HG03460 (cell line): ENCODE measurements around the gene CDK14.

Experiments
- ATAC-seq: cut with Tn5 transposase; IDR thresholded peaks from one replicate; pipeline ENCODE4 v1.9.1; 2021; ENCODE audit not compliant: unreplicated experiment

Gene CDK14

DNA sequence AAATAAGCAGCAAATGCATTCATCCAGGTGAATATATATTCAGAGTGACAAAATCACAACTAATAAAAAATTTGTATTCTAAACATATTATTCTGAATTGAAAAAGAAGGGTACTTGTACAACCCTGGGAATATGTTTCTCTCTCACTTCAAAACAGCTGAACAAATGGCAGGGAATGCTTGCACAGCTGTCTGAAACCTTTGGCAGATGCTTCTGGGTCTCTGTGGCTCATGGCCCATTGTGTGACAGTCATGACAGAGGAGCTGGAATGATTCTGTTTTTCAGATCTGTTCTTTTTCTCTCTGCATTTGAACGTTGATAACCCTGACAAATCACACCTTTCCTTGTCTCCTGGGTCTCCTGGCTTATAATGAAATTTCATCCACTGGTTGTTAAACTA is 392.4 kb downstream of the CDK14 start:
- no peak for ATAC-seq

DNA sequence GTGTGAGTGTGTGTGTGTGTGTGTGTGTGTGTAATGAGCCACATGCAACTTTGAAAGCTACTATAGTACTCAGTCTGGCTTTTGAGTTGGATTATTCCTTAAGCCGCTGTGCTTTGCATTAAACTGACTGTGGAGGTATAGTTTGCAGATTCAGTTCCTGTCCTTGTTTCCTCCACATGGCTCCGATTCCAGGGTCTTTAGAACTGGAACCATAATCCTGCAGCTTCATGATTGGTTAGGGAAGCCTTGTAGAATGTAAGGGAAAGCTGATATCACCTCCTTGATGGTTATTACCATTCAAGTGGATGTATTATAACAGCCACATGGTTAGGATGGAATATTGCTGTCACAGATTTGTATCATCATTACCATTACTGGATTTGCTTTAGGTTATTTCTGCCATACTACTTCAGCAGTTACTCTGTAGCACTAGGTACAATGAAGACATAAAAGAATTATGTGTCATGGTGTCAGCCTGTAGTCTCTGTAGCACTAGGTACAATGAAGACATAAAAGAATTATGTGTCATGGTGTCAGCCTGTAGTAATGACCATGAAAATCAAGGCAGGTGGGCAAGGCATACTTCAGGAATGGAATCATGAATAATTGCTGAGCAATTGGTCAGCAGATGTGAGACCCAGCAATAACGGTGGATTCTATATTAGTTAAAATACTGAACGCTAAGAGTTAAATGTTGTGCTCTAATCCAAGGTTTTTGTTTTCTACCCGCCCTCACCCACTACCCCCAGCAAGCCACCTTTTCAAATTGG is 393.1 kb downstream of the CDK14 start:
- ATAC-seq: no peak

DNA sequence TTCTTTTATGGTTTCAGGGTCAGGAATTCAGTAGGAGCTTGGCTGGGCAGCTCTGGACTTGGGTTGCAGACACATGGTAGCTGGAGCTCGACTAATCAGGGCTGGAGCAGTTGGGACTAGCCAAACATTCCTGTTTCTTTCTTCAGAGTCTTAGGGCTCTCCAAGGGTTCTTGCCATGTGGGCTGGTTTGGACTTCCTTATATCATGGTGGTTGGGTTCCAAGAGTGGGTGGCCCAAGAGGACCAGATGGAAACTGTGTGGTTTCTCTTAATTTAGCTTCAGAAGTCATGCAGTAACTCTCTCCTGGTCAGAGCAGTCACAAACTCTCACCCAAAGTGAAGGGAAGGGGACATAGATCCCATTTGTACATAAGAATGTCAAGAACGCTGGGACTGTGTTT is 398.0 kb downstream of the CDK14 start:
- ATAC-seq: no peak

DNA sequence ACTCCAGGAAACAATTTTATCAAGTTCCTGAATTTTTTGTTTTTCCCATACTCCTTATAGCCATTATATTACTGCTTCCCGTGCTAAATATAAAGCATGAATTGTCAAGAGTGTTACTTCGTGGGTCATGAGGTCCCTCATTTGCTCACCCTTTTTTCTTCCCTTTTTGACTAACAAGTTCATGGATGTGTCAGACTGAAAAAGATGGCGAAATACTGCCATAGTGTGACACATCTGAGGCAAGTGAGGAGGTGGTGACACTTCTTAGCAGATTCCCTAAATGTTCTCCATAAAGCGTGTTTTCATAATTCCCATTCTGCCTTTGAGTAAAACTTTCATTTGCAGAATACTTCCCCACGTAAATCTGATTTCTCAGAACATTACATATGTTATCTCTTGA is 398.5 kb downstream of the CDK14 start:
- ATAC-seq: no peak

DNA sequence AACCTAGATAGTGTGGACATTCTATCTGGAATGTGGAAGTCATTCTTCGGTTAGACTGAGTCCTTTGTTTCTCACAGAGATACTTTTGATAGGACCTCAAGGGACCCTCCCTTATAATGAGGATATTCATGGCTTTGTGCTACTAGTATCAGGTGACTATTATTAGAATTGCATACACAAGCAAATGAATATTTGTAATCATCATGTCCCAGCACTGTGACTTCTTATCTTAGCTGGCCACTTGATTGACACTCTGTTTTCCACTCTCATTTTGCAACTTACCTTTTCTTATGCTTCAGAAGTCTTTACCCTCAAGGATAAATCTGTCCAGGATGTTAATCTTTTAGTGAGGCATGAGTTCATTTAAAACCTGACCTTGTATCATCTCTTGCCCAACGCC is 399.9 kb downstream of the CDK14 start:
- no peak for ATAC-seq

DNA sequence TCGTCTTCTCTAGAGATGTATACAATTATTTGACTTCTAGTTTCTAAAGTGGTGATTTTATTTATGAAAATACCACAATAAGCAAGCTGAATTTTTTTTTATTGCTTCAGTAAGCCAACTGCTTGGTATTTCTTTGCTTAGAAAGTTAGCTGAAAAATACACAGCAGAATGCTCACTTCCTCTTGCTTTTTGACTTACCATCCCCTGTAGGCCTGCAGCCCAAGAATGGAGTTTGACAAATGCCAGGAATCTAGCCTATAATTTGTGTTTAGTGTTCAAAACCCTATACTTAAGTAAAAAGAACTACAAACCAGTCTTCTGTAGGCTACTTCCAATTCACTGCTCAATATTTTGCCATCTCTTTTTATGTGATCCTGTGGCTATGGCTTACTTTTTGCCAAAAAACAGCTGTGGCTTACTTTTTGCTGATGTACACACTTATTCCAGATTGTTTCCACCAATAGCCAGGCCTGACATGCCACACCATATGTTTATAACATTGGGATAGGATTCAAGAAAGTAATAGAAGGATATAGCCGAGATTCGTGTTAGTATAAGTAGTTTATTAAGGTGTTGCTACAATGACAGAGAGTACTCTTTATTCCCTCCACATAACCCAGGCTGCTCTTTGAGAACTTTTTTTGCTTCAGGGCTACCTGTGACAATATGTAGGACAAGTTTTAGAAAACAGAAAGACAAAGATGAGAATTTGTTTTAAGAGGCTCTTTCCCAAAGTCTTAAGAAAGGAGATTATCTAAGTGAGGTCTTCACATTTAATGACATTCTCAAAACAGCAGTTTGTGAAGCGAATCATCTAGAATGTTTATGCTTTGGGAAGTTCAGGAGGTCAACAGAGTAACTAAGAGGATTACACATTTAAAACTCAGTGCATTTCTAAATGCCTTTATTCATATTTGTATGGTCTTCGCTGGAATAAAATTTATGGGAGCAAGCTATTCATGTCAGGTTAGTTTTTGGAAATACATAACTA is 404.2 kb downstream of the CDK14 start:
- no peak for ATAC-seq

DNA sequence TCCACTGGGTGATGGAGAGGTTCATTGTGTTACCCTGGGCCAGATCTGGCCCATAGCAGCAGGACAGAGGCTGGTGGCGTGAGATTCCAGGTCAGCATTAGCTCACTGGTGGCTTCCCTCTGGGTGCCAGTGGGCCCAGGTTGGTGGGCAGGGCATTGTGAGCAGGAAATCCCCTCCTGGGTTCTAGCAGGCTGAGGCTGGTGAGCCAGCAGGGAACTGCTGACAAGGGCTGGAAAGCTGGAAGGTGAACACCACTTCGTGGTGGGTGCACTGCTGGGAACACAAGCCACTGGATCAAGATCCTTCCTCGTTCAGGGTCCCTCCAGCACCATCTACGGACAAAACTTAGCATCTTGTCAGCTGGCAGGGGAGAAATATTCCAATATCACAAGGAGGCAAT is 408.9 kb downstream of the CDK14 start:
- ATAC-seq: no peak

DNA sequence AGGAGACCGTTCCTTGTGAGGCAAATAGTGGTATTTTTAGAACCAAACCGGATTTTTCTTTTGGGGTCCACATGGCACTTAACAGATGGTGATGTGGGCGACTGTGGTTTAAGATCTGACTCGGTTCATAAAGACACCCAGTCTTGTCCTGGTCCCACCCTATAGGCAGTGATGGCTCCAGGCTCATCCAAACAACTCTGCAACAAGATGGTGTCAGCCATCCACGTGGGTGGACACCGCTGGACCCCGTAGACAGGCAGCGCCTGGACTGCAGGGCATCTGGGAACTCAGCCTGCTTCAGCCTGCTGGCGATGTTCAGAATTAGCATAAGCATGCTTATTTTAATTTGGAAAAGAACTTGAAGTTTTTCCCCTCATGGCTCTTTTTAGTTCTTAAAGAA is 409.7 kb downstream of the CDK14 start:
- ATAC-seq: no peak

DNA sequence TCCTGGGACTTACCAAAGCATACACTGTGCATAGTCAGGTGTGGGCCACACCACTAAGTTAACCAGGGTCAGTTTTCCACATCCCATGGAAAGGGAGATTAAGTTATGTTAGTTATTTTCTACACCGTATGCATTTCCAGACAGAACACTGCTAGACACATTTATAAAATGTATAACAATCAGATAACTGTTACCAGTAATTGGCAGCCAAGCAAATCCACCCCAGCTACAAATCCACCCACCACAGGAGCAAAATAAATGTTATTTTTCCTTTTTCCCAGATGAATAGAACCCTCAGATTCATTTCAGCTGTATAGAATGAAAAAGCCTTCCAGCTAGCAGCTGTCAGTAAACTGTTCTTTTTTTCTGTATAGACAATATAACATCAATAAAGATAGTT is 411.2 kb downstream of the CDK14 start:
- ATAC-seq: no peak

DNA sequence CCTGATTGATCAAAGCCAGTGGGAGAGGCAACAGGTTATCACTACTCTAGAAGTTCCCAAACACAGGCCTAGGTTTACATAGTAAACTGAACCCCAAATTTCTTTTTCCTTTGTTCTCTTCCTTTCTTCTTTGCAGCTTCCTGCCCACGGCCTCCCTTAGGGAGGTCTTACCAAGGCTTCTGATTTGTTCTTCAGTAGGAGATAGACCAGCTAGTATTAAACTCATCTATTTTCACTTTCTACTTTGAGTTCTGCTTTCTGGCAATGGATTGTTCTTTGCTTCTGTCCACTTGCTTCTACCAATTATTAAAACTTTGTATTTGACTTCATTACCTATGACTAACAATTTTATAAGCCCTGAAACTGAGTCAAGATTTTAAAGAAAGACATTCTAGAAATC is 417.0 kb downstream of the CDK14 start:
- no peak for ATAC-seq

DNA sequence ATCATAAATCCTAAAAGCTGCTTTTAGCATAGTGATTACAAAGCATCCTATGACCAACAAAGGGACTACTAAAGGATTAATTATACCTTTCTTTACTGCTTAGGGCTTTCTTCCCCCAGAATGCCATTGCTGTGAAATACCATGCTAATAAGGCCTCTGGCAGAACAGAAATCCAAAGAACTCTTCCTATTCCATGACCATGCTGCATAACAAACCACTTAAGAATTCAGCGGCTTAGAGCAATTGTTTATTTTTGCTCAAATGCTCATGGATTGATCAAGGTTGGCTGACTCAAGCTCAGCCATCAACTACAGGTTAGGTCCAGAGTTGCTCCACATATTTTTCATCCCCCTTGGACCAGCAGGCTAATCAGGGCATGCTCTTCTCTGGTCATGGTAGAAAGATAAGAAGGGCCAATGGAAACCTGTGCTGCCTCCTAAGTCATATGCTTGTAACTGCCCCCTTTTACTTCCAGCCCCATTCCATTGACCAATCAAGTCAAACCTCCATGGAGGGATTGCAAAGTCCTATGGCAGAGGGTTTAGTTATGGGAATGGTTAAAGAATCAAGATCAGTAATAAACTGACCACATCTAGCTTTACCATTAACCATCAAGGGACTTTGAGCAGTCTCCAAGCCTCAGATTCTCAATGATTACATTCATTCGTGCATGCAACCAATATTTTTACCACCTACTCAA is 423.7 kb downstream of the CDK14 start:
- ATAC-seq: no peak

DNA sequence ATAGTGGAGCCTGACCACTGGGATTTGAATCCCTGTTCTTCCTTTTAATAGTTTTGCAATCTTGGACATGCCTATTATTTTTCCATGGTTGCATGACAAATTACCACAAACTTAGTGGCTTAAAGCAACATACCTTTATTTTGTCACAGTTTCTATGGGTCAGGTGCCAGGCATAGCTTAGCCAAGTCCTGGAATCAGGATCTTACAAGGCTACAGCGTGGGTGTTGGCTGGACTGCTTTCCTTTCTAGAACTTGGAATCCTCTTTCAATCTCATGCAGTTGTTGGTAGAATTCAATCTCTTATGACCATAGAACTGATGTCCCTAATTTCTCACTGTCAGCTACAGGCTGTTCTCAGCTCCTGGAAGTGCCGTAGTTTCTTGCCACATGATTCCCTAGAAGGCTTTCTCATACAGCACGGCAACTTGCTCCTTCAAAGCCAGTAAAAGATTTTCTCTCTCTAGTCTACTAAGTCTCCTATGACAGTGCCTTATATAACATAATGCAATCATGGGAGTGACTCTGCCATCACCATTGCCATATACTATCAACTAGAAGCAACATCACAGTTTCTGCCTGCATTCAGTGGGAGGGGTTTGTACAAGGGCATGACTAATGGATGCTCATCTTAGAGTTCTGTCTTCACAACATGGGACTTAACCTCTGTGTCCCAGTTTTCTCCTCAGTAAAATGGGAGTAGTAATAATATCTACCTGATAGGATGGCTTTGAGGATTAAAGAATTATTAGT is 424.7 kb downstream of the CDK14 start:
- ATAC-seq: no peak

DNA sequence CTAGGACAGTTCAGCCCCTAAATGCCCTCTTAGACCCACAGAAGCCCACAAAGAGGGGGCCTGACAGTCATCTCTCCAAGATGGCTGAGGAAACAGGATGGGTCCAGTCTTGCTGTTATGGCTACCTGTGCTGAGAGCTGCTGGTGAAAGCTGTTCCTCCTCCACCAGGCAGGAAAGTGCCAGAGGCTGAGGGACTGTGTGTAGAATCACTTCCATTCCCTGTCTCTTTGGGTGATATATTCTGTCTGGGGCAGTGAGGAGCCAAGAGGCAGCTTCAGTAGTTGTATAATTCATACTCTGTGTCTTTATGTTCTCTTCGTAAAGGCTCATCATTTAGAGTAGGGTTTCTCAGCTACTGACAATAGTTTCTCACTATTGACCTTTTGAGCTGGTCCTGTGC is 425.8 kb downstream of the CDK14 start:
- no peak for ATAC-seq

DNA sequence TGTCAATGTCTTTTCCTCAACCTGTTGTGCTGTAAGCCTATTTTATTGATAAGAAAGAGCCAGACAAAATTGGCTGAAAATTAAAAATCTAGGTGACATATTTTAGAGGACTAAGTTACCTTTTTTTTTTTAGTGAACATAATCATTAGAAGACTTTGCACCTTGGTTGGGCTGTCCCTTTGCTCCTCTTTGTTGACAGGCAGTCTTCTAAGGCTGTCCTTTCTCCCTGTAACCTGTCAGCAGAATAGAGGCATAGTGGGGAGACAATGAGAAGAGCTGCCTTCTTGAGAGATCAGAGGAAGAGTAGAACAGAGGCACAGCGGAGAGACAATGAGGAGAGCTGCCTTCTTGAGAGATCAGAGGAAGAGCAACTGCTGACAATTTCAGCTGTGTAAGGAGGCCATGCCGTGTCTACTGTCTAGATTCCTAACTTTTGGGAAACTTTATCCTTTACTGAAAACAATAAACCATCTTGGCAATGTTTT is 429.8 kb downstream of the CDK14 start:
- ATAC-seq: no peak

DNA sequence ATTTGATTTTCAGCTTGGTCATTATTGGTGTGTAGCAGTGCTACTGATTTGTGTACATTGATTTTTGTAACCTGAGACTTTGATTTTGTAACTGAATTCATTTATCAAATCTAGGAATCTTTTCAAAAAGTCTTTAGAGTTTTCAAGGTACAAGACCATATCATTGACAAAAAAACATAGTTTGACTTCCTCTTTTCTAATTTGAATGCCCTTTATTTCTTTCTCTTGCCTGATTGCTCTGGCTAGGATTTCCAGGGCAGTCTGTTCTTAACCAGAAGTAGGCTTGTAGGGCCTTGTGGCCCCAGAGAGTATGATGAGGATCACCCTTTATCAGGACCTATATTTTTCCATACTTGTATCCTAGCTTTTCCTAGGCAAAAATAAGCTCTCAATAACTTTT is 433.6 kb downstream of the CDK14 start:
- no peak for ATAC-seq

DNA sequence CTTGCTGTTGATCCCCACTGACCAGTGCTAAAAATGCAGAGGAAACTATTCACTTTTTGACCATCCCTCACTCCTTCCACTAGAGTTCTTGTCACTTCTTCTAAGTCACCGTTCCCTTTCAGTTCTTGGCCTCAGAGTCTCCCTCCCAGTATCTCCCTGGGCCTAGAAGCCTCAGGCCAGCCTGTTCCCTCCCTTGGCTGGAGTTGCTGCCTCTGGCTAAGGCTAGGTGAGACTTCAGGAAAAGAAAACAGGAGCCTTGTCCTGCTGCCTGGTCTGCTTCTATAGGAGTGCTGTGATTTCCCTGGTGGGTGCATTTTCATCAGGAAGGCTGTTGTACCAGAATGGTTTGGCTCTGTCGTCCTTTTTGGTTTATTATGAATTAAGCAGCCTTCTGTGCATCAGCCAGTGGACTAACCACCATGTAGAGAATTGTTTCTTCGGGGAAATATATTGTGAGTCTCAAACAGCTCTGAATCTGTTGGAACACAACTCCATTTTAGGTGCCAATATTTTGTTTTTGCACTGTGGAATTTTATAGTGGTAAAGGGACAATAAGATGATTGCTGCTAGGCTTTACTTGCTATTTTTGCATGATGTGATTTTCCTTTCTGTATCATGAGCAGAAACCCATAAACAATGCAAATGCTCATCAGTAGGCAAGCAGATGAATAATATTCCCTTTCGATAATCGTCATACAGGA is 434.7 kb downstream of the CDK14 start:
- ATAC-seq: no peak

DNA sequence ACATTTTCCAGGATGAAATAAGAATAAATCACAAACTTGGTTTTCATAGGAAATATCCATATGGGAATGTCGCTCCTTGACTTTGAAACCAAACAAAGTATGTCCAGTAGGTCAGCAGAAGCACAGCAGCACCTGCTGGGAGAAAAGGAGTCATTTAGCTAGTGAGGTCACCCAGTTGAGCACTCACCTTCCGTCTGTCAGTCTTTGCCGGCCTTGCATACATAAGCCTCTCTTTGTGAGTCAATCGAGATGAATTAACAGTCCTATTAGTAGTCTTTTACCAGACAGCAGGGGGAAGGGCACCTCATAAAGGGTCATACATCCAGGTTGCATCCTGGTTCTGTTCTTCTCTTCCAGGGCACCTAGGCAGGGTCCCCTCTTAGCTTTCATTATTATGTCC is 435.6 kb downstream of the CDK14 start:
- ATAC-seq: no peak

DNA sequence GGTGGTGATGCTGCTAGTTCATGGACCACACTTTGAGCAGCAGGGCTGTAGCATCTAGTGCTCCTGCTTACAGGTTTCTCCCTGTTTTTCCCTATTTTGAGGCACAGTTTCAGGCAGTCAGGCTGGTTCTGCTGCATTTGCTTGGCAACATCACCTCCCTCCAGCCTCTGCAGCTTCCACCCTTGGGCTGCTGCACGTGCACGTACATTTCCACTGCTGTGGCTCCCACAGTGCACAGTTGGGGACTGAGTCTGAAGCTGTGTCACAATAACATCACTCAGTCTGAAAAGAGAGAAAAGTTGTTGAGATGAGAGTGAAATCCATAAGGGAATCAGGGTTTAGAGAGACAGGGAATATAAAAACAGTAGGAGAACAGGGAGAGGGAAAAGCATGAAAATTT is 437.5 kb downstream of the CDK14 start:
- no peak for ATAC-seq

DNA sequence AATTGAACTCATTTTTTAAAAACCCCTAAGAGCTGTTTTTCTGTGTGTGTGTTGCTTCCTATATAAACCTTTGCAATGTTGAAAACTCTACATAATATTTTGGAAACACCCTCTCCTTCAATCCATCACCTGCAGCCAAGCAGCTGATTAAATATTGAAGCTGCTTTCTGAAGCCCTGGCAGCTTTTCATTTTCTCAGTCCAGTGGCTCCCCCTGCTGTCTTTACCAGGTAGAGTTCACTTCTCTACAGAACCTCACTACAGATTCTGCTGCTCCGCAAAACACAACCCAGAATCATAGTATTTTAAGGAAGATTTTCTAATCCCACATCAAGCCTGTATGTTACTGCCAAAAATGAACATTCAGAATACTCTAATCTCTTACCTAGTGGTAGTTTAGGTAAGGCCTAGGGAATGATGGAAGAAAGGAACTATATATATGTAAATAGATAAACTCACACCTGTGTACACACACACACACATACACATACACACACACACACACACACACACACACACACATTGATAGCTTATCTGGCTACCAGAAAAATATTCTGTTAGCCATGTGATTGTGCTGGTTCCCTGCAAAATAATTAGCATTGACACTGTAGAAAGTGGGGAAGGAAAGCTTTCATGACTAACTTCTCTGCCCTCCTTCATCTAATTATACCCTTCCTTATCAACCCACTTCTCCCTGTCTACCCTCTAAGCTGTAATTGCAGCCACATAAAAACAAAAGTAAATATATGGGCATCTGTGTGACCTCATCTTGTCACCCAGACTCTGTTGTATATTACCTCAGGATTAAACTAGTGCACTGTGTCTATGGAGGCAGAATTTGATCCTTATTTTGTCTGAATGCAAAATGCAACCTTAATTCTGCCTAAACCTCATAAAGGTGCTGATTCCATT is 438.6 kb downstream of the CDK14 start:
- no peak for ATAC-seq
